ENCODE results near the gene MSH5.
"Not testable (repeated sequence)": the region's sequence is repeated elsewhere in the genome, so short reads cannot be mapped to it uniquely, and the experiment has no call there.

DNA sequence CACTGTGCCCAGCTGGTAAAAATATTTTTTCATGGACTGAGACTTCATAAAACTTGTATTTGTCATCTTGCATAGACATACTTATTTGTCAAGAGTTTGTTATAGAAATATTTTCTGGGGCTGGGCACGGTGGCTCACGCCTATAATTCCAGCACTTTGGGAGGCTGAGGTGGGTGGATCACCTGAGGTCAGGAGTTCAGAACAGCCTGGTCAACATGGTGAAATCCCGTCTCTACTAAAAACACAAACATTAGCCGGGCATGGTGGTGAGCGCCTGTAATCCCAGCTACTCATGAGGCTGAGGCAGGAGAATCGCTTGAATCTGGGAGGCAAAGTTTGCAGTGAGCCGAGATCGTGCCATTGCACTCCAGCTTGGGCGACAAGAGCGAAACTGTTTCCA is 68.8 kb downstream of the MSH5 start:
- not testable (repeated sequence) for TF ChIP-seq POLR2A (IDR thresholded peaks at IDR 0.05)
- TF ChIP-seq, protein P1, sequence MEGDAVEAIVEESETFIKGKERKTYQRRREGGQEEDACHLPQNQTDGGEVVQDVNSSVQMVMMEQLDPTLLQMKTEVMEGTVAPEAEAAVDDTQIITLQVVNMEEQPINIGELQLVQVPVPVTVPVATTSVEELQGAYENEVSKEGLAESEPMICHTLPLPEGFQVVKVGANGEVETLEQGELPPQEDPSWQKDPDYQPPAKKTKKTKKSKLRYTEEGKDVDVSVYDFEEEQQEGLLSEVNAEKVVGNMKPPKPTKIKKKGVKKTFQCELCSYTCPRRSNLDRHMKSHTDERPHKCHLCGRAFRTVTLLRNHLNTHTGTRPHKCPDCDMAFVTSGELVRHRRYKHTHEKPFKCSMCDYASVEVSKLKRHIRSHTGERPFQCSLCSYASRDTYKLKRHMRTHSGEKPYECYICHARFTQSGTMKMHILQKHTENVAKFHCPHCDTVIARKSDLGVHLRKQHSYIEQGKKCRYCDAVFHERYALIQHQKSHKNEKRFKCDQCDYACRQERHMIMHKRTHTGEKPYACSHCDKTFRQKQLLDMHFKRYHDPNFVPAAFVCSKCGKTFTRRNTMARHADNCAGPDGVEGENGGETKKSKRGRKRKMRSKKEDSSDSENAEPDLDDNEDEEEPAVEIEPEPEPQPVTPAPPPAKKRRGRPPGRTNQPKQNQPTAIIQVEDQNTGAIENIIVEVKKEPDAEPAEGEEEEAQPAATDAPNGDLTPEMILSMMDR (IDR thresholded peaks at IDR 0.05): not testable (repeated sequence)
